ENCODE measurements around the gene TUBGCP3.
A peak's percentile ranks its signal among the peaks of the same experiment; 100 is the strongest.

Gene TUBGCP3

DNA sequence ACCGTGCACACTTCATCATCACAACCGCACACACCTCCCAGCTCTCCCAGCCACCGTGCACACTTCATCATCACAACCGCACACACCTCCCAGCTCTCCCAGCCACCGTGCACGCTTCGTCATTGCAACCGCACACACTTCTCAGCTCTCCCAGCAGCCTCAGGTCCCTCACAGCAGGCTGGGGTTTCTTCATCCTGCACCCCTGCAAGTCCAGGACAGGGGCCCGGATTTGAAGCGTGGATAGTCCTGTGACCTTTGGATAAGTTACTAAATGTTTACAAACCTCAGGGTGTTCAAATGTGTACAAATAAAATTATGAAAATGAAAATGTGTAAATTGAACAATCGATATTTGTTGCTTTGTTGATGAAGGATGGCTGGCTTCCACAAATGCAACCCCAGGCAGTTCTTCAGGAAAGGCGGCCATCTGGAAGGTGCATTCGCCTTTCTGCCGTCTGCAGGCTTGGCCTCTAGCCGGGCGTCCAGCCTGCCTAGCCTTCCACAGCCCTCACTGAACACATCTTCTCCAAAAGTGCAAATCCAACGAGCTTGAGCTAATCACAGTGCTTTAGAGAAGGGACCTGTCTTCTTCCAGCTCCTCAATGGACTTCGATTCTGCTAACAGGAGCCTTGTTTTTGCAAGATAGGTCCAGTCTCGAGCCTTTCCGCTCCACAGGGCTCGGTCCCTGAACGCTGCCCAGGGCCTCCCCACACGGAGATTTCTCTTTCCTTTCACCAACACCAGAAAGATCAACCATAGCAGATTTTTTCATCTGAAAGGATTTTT lies 137.6 kb downstream of the TUBGCP3 start:
- DNase-seq = no peak

DNA sequence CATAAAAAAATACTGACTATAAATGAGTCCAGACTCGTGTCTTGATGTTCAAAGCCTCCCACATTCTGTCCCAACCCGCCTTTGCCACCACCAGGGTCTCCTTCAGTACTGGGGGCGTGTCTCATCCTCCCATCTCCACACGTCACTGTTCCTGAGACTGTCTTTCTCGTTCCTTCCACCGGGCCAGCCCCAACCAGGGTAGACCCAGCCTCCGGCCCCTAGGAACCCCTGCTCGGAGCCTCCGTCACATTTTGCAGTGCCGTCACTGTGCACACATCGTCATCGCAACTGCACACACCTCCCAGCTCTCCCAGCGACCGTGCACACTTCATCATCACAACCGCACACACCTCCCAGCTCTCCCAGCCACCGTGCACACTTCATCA lies 138.4 kb downstream of the TUBGCP3 start:
- DNase-seq = no peak

DNA sequence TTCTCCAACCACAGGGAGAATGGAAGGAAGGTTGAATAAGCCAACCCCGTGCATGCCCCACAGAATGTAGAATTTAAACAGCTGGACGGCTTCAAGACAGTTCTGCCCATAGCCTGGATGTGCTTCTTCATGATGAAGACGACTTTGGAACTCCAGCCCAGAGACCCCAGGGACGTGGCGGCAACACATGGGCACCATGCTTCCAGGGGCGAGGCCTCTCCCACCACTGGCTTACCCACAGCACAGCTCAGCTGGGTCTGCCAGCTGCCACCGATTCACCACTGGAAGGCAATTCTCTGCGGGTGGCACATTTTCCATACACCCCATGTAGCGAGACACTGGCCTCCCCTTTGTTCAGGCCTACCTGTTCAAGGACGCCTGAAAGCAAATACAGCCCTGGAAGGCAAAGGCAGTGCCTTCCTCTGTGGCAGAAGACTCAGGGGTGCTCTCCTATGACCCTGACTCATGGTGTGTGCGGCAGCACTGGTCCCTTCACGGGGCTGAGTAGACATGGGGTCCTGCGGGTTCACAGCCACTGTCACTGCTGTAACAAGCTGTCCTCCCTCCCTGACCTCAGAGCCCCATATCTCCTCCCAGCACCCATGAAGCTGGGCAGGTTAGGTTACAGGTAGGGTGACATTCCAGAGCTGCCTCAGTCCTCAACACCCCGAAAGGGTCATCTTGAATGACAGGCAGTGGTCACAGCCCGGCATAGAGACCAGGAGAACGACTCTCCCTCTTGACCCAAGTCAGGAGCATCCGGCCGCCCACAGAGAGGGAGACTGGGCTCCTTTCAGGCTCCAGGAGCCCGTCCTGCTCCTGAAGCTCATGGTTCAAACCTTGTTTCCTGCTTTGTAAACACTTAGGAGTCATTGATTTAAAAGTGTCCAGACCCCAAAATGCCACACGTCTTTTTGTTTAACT lies 139.1 kb downstream of the TUBGCP3 start:
- DNase-seq = no peak

DNA sequence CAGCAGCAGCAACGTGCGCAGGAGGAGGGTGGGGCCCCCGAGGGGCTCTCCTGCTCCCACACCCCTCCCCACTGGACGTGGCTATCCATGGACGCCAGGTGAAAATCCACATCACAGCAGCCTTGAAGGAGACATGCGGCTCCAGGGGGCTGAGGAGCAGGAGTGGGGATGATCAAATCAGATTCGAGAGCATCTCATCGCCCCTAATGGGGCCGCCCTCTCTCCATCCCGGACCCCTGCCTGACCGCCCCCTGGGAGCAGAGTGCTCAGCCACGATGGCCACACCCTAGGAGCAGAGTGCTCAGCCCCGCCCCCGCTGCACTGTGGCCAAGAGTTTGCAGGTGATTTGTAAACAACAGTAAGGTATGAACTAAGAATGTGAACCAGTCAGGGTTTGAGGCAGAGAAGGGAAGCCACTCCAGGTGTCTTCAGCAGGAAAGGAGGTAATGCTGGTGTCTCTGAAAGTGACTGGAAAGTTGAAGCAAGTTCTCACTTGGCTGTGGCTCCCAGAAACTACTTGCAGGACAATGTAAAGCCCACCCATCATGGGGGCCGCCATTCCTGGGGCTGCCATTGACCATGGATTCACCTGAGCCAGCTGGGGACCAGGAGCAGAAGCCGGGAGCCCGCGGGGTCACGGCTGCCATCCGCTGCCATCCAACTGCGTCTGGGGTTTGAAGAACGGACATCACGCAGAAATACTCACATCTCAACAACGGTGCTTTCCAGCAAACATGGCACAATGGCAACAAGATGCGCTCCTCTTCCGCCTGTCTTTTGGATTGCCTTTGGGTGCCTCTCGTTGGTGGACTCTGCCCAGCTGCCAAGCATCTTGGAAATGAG lies 140.0 kb downstream of the TUBGCP3 start:
- no peak for DNase-seq

DNA sequence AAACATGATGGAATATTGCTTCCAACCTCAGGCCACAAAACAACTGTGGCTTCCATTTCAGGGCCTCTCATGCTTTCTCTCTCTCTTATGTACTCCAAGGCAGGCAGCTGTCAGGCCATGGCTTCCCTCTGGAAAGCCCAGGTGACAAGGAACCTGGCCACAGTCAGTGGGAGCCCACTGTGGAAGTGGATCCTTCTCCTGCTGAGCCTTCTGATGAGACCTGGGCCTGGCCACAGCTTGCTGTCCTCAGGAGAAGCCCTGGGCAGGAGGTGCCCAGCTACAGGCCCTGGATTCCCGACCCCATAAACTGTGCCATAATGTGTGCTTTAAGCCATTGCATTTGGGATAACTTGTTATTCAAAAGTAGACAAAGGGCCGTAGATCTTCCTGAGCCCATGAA lies 140.6 kb downstream of the TUBGCP3 start:
- DNase-seq = no peak

DNA sequence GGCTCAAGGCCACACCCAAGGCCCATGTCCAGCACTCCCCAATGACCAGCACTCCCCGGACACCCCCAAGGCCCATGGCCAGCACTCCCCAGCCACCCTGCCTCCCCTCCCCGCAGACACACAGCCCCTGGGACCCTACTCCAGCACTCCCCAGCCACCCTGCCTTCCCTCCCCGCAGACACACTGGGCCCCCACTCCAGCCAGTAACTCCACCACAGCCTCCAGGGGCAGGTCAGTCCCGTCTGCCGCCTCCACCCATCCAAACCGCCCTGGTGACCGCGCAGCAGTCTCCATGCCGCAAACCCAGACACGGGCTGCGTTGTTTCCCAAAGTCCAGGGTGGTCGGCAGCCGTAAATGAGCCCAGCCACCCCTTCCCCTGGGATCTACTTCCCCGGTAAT lies 141.1 kb downstream of the TUBGCP3 start:
- no peak for DNase-seq

DNA sequence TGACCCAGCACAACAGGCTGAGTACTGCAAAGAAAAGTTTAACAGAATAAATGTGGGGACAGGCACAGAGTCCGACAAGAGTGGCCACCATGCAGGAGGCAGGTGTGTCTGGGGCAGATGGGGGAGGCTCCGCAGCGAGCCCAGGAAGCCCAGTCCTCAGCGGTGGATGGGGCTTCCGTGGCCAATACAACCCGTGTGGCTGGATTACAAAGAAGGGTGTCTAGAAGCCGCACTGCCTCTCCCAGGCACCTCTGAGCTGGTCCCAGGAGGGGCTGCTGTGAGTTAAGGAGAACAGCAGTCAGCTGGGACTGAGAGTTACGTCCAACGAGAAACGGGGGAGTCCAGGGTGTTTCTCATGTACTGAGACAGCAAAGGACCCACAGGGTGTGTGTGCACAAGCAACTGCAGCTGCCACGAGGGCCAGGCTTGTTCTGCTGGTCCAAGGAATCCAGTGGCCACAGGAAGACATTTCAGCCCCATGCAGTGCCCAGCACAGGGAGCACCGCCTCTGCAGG lies 141.5 kb downstream of the TUBGCP3 start:
- no peak for DNase-seq

DNA sequence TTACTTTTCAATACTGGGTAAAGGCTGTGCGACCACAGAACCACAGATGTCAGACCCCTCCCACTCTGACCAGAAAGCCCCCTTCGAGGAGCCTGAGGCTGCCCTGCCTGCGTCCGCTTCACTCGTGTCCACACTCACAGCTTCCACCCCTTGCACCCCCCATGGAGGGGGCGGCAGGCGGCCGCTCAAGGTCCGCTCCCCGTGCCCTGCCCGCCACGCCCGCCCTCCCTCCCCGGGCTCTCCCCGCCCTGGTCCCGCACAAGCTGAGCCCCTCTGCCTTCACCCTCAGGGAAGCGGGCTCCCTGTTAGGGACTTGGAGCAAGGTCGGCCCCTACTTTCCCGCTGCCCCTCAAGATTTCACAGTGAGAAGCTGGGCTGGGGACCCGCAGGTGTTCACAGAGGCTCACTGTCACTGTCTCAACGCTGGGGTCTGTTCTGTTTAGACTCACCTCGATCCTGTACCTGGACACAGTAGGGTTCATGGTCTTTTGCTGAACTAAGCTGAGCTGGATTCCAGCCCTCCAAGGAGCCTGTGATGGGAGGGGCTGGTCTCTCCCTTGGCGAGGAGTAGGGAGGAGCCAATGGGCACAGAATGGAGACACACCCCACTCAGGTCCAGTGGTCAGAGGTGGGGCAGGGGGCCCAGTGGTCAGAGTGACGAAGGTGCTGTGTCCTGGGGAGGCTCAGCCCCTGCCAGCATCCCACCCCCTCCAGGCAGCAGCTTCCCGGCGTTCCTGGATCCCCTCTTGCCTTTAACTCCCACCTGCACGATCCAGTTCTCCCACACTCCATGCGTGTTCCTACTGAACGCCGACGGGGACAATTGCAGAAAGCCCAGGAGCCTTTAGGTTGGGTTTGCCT lies 142.3 kb downstream of the TUBGCP3 start:
- no peak for DNase-seq

DNA sequence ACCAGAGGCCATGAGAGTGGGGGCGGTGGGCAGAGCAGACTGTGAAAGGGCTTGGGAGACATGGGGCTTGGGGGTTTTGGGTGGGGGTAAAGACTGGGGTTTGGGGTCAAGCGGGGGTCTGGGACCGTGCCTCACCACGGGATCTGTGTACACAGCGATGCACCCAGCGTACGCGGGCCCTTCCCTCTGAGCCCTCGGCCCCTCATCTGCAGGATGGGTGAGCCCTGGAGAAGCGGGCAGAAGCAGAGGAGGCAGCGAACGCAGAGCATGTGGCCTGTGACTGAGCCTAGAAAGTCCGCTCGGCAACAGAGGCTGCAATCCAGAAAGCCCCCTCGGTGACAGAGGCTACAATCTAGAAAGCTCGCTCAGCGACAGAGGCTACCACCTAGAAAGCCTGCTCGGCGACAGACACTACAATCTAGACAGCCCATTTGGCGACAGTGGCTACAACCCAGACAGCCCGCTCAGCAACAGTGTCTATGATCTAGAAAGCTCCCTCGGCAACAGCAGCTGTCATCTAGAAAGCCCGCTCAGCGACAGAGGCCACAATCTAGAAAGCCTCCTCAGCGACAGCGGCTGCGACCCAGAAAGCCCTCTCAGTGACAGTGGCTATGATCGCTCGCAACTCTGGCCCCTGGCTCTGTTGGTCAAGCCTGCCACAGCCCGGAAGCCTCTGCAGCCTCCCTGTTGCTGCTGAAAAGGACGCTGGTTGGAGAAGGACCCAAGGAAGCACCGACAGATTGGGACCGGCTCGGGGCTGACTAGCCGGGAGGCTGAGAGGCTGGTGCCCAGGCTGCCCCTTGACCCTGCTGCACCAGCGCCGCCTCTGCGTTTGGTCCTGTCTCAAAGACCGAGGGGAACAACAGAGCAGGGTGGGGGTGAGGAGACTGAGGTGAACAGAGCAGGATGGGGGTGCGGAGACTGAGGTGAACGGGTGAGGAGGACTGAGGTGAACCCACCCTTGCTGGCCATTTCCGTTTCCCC lies 143.2 kb downstream of the TUBGCP3 start:
- no peak for DNase-seq

DNA sequence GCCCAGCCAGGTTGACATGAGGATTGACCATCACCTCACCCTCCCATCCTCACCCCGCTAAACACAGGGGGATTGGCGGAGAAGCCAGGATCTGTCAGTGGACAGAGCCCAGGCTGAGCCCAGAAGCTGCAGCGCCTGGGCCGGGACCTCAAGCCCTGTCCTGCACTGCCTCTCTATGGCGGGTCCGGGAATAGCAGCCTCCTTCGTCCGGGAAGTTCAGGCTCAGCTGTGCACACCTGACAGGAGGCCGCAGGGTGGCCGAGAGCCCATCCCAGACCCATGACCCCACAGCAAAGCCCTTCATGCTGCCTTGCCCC lies 144.0 kb downstream of the TUBGCP3 start:
- DNase-seq = peak; percentile 47 to 76

DNA sequence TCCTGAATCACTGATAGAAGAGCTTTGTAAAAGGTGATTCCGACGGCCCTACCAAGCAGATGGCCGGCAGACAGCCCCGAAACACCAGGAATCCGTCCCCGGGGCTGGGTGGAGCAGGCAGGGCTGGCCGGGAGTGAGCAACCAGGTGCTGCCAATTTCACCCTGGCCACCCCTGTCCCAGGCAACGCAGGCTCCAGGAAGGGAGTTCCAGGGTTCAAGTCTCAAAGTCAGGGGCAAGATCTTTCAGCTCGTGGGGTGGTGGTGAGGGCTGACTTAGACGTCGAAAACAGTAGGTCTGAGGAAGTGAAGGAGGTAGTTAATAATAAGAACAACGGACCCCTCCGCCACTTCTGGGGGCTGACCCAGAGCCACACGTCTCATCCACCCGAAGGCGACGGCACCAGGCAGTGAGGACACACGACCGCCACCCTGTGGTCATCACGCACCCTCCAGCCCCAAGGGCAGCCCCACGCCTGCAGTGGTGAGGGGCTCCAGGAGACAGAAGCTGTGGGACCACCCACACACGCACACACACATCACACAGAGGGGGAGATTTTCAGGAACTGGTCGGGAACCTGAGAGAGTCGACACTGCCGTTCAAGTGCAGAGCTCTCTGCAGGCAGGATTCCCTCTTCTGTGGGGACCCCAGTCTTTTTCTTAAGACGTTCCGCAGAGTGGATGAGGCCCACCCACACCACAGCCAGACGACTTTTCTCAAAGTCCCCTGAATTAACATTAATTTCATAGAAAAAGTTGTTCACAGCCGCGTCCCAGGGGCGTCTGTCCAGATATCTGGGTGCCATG lies 144.6 kb downstream of the TUBGCP3 start:
- peak in 1 of 2 donors; percentile 22 for DNase-seq

DNA sequence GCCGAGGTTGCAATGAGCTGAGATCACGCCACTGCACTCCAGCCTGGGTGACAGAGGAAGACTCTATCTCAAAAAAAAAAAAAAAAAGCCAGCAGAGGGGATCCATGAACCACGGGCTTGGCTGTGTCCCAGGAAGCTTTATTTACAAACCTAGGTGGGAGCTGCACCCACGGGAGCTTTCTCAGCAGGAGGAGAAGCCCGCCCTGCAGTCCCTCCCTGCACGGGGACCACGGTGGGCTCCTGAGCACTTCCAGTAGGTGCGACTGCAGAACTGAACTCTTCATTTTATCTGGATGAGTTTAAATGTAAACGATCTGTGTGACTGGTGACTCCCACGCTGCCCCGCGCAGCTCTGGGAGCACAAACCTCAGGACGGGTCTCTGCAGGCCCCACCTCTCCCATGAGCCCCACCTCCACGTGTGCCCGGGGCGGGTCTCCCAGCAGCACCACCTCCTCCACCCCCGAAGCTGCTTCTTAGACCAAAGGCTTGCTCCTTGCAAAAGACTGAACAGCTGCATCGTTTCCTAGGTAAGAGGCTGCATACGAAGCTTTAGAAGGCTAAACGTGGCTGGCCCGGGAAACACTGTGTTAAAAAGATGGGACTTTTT lies 145.4 kb downstream of the TUBGCP3 start:
- DNase-seq = no peak

DNA sequence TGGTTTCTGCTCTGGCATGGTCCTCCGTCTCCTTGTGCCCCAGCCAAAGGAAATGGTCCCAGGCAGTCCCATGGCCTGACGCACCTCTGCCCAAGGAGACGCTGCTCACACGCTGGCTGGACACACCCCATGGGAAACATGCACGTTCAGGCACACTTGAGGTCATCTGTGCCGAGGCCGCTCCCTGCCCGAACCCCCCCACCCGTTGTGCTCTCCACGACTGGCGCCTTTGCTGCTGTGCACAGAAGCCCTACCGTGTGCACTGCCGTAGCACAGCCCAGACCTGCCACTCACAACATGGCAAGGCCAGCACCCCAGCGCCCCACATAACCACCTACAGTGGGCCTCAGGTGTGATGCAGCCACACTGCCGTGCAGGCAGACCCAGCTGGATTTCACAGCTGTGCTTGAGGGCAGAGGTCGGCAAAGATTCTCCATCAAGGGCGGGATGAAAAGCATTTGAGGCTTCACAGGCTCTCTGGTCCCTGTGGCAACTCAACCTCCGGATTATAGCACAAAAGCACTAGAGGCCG lies 146.1 kb downstream of the TUBGCP3 start:
- DNase-seq = no peak

DNA sequence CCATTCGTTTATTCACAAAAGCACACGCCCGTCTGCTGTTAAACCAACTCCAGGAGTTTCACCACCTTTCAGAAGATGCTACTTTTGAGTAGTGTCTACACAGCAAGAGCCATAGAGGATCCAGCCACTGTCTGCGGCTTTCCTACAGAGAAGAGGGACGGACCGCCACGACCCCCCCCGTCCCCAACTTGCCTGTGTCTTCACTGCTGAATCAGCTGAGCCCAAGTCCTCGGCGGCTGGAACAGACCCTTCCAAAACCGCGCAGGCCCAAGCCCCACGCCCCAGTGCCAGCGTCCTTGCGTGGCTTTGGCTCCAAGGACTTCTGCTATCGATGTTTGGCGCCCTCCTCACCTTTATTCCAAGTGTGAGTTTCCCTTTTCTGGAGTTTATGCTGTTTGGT lies 146.7 kb downstream of the TUBGCP3 start:
- DNase-seq = no peak

DNA sequence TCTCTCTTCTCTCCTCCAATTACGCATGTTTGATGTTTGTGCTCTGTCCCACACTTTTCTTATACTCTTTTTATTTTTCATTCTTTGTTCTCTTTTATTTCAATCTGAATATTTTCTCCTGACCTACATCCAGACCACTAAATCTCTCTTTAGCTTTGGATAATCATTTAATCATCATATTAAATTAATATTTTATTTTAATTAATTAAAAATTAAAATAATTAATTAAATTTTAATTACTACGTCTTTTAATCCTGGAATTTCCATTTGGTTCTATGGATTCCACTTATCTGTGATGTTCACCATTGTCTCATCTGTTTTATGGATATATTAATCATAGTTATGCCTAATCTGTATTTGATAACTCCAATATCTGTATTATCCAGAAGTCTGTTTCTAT lies 149.4 kb downstream of the TUBGCP3 start:
- no peak for DNase-seq

DNA sequence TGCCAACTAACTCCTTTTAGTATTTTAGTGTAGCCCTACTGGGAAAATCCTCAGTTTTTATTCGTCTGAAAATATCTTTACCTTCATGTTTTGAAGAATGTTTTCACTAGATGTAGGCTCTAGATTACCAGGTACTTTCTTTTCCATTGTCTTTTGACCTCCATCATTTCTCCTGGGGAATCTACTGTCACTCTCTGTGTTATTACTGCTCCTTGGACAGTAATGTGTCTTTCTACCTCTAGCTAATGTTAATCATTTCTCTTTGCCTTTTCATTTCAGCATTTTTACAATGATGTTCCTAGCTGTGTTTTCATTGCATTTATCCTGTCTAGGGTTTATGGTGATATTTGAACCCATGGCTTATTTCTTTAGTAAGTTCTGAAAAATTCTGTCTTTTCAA lies 149.9 kb downstream of the TUBGCP3 start:
- no peak for DNase-seq

DNA sequence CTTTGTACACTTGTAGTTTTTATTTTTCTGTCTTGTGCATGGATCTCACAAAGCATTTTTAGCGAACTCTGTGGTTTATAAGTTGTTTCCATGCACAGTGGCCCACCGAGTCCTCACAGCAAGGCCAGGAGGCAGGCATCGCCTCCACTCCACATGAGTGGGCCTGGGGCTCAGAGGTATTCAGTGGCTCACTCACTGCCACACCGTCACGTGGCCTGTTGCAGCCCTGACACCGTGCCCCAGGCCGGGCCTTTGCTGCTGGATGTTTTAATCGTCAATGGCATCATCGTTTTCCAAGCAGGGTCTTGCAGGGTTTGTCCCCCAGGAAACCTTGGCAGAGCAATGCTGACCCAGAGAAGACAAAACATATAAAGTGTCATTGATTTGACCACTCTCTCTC lies 152.0 kb downstream of the TUBGCP3 start:
- DNase-seq = no peak

Data from stimulated activated CD4-positive, alpha-beta T cell treated with anti-CD3 and anti-CD28 coated beads, Interleukin-2, amount 100 ng/mL, for 24 hours (primary cell).